NCI-H2171 treated with DMSO at 0.1 percent for 48 hours (cell line): ENCODE results near the gene DYNC1LI2.
"Not testable (repeated sequence)": the region's sequence is repeated elsewhere in the genome, so short reads cannot be mapped to it uniquely, and the experiment has no call there.

Experiments used
- DNase-seq: peaks from one replicate; lab custom pipeline; 2025; lab: John Stamatoyannopoulos, UW

The DYNC1LI2 gene

DNA sequence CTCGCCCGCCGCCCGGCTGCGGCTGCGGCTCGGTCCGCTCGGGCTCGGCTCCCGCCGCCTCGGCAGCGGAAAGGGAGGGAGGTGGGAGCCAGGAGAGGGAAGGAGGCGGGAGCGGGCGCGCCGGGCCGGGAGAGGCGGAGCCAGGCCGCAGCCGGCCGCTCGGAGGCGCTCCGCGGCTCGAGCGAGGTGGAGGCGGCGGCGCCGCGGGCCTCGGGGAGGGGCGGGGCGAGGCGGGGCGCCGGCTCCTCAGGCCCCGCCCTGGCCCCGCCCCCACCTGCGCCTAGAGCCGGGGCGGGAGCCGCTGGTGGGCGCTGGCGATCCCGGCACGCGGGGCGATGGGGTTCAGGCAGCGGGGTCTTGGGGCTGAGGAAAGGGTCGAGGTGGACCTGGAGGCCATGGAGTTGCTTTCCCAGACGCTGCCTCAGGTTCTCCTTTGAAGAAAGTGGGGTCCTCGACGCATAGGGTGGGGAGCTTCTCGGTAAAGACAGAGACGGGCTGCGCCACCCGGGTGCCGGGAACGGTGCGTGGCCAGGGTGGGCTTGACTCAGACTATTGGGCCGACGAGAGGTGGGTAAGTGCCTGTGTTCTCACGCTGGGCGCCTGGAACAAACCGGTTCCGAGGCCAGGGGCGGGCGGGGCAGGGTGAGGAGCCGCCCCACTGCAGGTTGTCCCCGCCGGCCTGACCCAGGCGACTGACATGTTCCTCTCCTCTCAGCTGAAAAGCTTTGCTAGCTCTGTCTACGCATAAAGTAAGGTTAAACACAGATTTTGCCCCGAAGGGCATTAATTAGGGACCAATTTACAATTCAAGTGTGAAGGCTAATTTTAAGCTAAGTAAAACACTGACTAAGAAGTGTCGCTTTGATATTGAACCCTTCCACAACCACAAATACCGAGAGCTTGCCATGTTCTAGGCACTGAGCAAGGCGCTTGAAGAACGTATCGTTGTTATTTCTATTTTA is 54.5 kb downstream of the DYNC1LI2 start, which contains the start of gene CMTM4:
Gene CMTM4, minus strand, starts transcription at position 75 of the 962 bp plus-strand sequence. CDS start 218 bp downstream, outside the sequence.
- DNase-seq = peak; percentile 73

DNA sequence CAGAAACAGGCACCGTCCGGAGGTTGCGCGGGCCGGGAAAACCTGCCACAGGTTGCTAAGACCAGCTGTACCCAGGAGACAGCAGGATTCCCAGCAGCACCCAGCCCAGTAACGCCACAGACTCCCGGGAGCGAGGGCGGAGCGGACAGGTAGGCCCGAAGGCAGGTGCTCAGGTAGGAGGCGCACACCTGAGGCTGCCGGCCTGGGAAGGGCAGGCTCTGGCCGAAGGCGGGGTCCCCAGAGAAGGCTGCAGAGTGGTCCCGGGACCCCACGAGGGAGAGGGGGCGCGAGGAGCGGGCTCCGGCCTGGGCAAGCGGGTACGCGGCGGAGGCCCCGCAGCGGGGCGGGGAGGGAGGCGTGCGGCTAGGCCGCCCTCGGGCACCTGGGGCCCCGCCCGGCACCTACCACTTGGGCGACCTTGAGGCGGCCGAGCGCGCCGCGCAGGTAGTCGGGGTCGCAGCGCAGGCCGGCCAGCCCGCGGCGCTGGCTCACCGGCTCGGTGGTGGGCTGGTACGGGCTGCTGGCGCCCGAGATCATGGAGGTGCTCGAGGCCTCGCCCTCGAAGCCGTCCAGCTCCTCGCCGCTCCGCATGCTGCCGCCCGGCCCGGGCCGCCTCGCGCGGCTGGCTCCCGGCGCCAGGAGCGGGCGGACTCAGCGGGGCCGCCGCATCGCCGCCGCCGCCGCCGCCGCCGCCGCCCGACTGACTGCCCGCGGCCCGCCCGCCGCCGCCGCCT is 55.3 kb downstream of the DYNC1LI2 start:
- peak; percentile 41 for DNase-seq

- no peak for DNase-seq
These were observed 55.9 kb downstream of the DYNC1LI2 start for GRCh38 chr16:66695471-66695934.

DNA sequence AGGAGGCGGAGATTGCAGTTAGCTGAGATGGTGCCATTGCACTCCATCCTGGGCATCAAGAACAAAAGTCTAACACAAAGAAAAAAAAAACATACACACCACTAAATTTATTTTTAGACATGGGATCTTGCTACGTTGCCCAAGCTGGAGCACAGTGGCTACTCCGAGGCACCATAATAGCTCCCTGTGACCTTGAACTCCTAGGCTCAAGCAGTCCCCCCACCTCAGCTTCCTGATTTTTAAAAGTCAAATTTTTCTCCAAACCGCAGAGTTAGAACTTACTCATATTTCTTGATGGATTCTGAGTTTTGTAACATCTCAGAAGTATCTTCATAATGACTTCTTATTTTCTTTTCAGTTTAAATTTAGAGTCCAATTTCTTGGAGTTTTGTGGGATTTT is 58.3 kb downstream of the DYNC1LI2 start:
- no peak for DNase-seq

DNA sequence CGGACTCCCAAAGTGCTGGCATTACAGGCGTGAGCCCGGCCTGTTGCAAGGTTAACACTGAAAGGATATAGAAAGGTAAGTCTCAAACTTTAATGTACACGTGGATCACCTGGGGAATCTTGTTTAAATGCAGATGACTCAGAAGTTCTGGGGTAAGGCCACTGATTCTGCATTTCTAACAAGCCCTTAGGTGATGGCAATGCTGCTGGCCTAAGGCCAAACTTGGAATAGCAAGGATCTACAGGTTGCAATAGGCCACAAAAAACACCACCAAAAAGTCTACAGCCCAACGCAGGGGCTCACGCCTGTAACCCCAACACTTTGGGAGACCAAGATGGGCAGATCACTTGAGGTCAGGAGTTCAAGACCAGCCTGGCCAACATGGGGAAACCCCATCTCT is 59.1 kb downstream of the DYNC1LI2 start:
- DNase-seq = no peak

GRCh38 chr16:66691234-66691633 is 60.2 kb downstream of the DYNC1LI2 start:
- DNase-seq = no peak

- DNase-seq = no peak
These were observed 61.1 kb downstream of the DYNC1LI2 start for GRCh38 chr16:66690106-66690847.

DNA sequence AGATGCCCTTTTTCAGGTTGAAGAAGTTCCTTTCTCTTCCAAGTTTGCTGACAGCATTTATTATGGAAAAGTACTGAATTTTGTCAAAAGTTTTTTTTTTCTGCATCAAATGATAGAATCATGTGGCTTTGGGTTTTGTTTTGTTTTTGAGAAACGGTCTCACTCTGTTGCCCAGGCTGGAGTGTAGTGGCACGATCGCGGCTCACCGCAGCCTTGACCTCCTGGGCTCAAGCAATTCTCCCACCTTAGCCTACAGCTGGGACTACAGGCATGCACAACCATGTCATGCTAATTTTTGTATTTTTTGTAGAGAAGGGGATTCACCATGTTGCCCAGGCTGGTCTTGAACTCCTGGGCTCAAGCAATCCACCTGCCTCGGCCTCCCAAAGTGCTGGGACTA is 62.1 kb downstream of the DYNC1LI2 start:
- DNase-seq = no peak

GRCh38 chr16:66687906-66688625 is 63.3 kb downstream of the DYNC1LI2 start:
- DNase-seq = peak; percentile 6

- not testable (repeated sequence) for DNase-seq
These were observed 65.8 kb downstream of the DYNC1LI2 start for GRCh38 chr16:66685501-66686115.

GRCh38 chr16:66682271-66682670 is 69.1 kb downstream of the DYNC1LI2 start:
- no peak for DNase-seq

DNA sequence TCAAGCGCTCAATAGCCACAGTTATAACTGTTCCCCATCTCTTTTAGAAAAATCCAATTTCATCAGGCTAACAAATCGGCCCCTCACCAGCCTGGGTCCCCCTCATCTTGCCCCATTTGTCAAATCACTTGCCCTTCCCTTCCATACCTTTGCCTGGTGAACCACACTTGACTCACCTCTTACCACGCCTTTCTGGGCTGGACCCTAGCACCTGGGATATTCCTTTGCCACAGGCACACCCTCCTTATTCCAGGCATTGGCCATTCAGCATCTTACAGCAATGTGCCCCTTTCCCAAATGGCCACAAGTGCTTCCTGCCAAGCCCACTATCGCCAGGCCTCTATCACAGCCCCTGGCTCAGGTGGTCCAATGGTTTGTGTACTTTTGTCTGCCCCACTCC is 69.7 kb downstream of the DYNC1LI2 start:
- DNase-seq = no peak

DNA sequence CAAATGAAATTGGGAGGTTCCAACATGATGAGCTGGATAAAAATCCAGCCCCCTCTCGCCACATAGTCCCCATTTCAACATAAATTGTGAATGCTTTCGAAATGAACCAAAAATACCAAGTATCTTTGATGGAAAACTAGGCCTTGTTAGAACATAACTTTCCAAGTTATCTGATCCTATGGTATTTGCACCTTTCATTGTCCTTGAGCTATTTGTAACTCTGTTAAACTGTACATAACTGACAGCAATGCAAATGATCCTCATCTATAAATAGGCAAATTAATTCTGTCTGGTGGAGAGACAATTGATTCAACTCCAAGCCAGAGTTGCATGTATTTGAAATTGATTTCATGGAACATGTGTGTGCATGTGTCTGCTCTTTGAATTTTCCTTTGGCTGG is 73.1 kb downstream of the DYNC1LI2 start:
- DNase-seq = no peak

- DNase-seq = no peak
These were observed 73.6 kb downstream of the DYNC1LI2 start for GRCh38 chr16:66677836-66678235.

- no peak for DNase-seq
These were observed 74.2 kb downstream of the DYNC1LI2 start for GRCh38 chr16:66677179-66677578.

DNA sequence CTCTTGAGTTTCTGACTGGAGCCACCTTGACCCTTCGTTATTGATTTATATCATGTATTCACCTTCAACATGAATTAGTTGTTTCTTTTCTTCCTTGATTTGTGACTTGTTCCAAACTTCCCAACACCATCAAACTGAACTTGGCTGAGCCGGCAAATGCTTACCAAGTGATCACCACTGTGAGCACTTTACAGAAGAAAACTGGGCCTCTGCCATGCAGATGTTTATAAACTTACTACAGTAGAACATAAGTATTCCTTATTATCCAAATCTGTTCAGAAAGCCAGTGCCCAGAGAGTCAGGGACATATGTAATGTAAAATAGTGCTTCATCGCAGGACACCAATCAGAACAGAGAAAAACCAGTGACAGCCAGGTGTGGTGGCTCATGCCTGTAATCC is 74.8 kb downstream of the DYNC1LI2 start:
- no peak for DNase-seq

GRCh38 chr16:66673691-66674090 is 77.7 kb downstream of the DYNC1LI2 start:
- DNase-seq = no peak
